A549 treated with ZK216348 at 1 μM for 4 hours (cell line): ENCODE measurements around the gene MAP2K5. TPM values are rescaled to one million over a fixed set of nuclear protein-coding genes. Genes with fewer than 3 reads are reported as not detected.

Experiments
- total RNA-seq: library from RNA; stranded (reverse); fragments of 200-300 nt; extraction: Qiagen RNA extraction; gene quantifications from 5 replicates; pipeline ENCODE4 v1.2.3, GENCODE V29; 2022; ENCODE audit warnings: low read depth

MAP2K5 gene
- total RNA-seq = 10.7 to 14.9 TPM (median 11.8 TPM) in 5 replicates

GRCh38 chr15:67542420-67543347 lies at the start of gene MAP2K5:
MAP2K5 (plus strand) TSS chr15:67542703; CDS start chr15:67543336, 633 bp downstream.

DNA sequence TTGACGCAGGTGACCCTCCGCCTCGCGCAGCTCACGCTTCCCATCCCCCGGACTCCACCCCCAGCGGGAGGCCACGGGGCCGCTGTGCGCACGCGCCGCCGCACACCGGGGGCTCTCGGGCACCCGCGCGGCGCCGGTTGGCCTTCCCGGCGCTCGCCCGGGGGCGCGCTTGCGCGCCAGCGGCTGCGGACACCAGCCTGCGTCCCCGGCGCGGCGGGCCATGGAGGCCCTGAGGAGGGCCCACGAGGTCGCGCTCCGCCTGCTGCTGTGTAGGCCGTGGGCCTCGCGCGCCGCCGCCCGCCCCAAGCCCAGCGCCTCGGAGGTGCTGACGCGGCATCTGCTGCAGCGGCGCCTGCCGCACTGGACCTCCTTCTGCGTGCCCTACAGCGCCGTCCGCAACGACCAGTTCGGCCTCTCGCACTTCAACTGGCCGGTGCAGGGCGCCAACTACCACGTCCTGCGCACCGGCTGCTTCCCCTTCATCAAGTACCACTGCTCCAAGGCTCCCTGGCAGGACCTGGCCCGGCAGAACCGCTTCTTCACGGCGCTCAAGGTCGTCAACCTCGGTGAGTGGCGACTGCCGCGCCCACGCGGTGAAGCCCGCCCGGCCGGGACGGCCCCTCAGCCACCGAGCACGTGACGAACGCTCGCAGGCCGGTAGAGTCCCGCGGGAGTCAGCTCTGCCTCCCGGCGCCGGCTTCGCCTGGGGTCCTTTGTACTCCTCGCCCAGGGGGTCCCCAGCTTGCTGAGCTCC lies 21.3 kb upstream of the MAP2K5 start, which contains the start of gene C15orf61:
Gene C15orf61, plus strand, starts transcription at position 103 of the 754 bp plus-strand sequence. Its CDS starts 118 bp downstream, at position 221.

GRCh38 chr15:67824976-67825880 lies 282.7 kb downstream of the MAP2K5 start, which contains the start of gene SKOR1:
SKOR1 (plus strand) TSS chr15:67825509; CDS start chr15:67825603, 94 bp downstream.

DNA sequence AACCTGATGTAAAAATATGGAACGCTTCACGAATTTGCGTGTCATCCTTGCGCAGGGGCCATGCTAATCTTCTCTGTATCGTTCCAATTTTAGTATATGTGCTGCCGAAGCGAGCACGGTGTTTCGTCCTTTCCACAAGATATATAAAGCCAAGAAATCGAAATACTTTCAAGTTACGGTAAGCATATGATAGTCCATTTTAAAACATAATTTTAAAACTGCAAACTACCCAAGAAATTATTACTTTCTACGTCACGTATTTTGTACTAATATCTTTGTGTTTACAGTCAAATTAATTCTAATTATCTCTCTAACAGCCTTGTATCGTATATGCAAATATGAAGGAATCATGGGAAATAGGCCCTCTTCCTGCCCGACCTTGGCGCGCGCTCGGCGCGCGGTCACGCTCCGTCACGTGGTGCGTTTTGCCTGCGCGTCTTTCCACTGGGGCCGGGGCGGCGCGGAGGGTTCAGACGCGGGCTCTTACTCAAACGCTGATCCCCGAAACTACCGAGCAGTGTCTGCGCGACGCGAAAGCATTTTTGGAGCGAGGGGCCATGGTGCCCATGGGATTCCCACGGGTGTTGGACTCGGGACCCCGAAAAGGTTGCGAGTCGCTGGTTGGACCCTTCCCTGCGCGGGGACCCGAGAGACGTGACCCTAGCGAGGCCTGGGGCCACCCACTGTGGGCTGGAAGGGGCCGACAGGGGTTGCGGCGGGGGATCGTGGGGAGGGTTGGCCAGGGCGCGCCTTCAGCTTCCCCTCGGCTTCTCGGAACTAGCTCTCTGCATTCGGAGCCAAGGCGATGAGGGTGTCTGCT lies 297.6 kb downstream of the MAP2K5 start, which contains the start of gene RNU6-1:
Gene RNU6-1, minus strand, starts transcription at position 117 of the 820 bp plus-strand sequence.

Other genes starting within 250 kb of the MAP2K5 start
- gene C15orf61, start 21.6 kb upstream of the MAP2K5 start, total RNA-seq = 2.2 to 5.2 TPM (median 3.8 TPM) in 5 replicates